ENCODE measurements around the gene RPS6KB1.
A peak's percentile ranks its signal among the peaks of the same experiment; 100 is the strongest.
"Not testable (repeated sequence)": the region's sequence is repeated elsewhere in the genome, so short reads cannot be mapped to it uniquely, and the experiment has no call there.

RPS6KB1 gene

DNA sequence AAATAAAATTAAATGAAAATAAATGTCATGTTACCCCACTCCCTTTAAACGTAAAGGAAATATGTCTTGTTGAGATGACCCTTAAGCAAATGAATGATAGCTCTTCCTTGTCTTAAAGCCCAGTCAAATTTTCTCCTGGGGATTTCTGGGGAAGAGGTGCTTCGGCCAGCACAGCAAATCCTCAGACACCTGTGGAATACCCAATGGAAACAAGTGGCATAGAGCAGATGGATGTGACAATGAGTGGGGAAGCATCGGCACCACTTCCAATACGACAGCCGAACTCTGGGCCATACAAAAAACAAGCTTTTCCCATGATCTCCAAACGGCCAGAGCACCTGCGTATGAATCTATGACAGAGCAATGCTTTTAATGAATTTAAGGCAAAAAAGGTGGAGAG is 53.5 kb downstream of the RPS6KB1 start:
- not testable (repeated sequence) for DNase-seq (ENCODE audit: low spot score)

- DNase-seq (ENCODE audit: low spot score): not testable (repeated sequence)
These were observed 54.4 kb downstream of the RPS6KB1 start for GRCh38 chr17:59947310-59947709.

GRCh38 chr17:59950049-59950448 is 57.1 kb downstream of the RPS6KB1 start:
- no peak for DNase-seq (ENCODE audit: low spot score)

GRCh38 chr17:59954856-59955255 is 61.9 kb downstream of the RPS6KB1 start:
- DNase-seq (ENCODE audit: low spot score): no peak

DNA sequence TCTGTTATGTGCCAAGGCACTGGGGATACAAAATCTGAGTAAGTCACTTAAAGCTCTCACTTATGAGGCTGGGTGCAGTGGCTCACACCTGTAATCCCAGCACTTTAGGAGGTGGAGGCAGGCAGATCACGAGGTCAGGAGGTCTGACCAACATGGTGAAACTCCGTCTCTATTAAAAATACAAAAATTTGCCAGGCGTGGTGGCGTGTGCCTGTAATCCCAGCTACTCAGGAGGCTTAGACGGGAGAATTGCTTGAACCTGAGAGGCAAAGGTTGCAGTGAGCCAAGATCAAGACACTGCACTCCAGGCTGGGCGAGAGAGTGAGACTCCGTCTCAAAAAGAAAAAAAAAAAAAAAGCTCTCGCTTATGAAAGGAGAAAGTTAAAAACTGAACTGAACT is 66.7 kb downstream of the RPS6KB1 start:
- not testable (repeated sequence) for DNase-seq (ENCODE audit: low spot score)

DNA sequence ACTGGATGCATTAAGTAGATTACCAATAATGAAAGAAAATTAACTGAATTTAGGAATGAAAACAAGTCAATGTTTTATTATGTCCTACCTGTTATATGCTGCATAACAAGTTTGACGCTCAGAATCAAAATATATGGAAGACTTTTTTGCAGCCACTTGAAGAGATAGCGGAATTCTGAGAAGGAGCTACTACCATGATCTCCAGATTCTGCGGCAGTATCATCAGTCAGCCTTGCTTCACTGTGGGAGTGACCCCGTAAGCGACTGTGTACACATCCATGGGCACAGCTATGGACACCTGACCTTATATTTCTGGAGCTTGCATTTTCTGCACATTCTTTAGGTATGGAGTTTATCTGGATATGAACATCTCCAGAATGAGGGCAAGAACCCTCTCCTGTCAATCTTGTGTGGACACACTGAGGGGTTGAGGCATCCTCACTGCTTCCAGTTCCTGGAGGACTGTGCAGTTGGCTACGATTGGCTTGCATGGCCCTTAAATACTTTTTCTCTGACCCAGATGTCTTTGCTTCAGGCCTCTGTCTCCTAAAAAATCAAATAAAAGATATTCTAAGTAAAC is 69.9 kb downstream of the RPS6KB1 start:
- no peak for DNase-seq (ENCODE audit: low spot score)

DNA sequence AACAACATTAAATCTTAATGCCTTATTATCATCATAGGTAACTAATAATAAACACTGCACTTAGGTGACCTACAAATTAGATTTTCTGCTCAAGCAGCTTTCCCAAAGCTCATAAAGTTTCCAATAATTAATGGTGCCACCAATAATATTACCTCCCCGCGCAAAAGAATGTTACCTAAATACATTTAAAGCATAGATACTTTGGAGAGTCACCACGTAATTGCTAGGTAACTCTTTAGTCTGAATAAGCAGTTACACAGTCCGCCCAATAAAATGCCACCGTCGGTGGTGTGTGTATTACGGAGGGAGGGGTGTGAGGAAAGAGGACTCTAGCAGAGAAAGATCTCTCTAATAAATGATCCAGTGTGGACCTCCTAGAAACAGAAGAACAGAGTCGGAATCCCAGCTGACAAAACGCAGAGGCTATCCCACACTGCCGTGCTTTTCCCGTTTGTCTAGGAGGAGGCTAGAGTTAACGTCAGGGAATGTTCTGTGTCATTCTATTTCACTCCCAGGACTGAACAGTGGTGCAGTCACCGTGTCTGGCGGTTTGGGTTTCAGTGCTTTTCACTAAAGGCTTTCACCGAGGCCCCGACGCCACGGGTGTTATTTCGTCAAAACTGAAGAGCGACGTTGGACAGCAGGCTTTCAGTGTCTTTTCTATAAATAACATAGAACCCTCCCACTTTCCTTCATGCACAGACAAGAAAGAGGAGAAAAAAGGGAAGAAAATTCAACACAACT is 71.0 kb downstream of the RPS6KB1 start:
- DNase-seq (ENCODE audit: low spot score): peak; percentile 40

GRCh38 chr17:59964482-59965328 is 71.8 kb downstream of the RPS6KB1 start, which contains the start of gene RNFT1:
Gene RNFT1 (minus strand): TSS chr17:59964740. CDS start chr17:59964663, 77 bp downstream.
- DNase-seq (ENCODE audit: low spot score): peak; percentile 77

- not testable (repeated sequence) for DNase-seq (ENCODE audit: low spot score)
These were observed 78.8 kb downstream of the RPS6KB1 start for GRCh38 chr17:59971771-59972170.

GRCh38 chr17:59972778-59973177 is 79.9 kb downstream of the RPS6KB1 start:
- no peak for DNase-seq (ENCODE audit: low spot score)

DNA sequence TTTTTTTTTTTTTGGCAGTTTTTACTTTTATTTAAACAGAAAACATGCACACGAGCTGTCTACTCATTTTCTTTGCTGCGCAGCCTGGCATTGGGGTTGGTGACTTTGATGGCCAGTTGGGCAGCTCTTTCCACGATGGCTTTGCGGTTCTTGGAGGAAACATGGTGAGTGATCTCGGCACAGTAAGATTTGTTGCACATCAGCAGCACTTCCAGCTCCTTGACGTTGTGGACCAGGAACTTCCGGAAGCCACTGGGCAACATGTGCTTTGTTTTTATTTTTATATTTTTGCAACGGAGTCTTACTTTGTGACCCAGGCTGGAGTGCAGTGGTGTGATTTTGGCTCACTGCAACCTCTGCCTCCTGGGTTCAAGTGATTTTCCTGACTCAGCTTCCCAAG is 80.6 kb downstream of the RPS6KB1 start:
- DNase-seq (ENCODE audit: low spot score): not testable (repeated sequence)

DNA sequence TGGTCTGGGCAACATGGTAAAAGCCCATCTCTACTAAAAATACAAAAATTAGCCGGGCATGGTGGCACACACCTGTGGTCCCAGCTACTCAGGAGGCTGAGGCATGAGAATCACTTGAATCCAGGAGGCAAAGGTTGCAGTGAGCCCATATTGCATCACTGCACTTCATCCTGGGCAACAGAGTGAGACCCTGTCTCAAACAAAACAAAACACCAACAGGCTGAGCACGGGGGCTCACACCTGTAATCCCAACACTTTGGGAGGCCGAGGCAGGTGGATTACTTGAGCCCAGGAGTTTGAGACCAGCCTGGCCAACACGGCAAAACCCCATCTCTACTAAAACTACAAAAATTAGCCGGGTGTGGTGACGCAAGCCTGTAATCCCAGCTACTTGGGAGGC is 82.2 kb downstream of the RPS6KB1 start:
- not testable (repeated sequence) for DNase-seq (ENCODE audit: low spot score)

DNA sequence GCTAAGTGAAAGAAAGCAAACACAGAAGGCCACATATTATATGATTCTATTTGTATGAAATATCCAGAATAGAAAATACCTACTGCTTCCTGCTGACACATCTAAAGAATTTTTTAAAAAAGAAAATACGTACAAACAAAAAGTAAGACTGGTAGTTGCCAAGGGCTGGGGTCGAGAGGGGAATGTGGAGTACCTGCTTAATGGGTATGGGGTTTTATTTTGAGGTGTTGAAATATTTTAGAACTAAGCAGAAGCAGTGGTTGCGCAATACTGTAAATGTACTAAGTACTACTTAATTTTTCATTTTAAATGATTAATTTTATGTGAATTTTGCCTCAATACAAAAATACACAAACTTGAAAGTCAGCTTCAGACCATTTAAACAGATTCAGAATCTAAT is 103.7 kb downstream of the RPS6KB1 start:
- not testable (repeated sequence) for DNase-seq (ENCODE audit: low spot score)

All from kidney capillary endothelial cell (primary cell).